ENCODE data around the gene NELFA.

DNA sequence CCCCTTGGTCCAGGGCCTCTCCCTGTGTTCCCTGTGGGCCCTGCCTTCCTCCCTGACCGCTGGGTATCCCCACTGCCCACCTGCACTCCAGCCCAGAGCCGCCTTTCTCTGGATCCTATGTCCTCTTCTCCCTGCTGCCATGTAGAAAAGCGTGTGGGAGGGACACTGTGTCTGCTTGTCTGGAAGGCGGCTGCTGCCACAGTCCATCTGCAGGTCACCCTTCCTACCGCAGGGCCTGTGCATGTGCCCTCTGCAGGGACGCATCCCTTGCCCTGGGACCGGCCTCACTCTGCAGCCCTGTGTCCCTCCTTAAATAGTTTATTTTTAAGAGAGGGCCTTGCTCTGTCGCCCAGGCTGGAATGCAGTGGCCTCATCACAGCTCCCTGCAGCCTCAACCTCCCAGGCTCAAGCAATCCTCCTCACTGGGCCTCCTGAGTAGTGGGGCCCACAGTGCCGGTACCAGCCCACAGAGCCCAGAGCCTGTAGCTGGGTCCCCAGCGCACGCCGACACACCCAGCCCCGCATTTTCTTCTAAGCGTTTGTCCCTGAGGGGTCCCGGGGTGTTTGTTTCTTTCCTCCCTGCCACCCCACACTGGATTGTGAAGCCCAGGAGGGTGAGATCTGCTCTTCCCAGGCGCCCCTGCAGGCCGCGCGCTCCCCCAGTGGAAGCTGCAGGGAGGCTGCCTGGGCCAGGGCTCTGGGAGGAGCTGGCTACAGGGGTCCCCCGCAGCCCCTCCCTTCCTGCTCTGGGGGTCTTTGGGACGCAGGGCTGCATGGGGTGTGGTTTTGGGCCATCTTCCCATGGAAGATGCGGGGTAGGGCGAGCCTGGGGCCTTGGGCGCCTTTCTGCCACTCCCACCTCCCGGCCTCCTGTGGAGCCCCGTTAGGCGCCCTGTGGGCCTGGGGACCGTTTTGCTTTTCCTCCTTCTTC lies 37.5 kb upstream of the NELFA start:
- TF ChIP-seq POLR2AphosphoS5 (IDR thresholded peaks at IDR 0.05): no peak
- TF ChIP-seq, protein P1, sequence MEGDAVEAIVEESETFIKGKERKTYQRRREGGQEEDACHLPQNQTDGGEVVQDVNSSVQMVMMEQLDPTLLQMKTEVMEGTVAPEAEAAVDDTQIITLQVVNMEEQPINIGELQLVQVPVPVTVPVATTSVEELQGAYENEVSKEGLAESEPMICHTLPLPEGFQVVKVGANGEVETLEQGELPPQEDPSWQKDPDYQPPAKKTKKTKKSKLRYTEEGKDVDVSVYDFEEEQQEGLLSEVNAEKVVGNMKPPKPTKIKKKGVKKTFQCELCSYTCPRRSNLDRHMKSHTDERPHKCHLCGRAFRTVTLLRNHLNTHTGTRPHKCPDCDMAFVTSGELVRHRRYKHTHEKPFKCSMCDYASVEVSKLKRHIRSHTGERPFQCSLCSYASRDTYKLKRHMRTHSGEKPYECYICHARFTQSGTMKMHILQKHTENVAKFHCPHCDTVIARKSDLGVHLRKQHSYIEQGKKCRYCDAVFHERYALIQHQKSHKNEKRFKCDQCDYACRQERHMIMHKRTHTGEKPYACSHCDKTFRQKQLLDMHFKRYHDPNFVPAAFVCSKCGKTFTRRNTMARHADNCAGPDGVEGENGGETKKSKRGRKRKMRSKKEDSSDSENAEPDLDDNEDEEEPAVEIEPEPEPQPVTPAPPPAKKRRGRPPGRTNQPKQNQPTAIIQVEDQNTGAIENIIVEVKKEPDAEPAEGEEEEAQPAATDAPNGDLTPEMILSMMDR (IDR thresholded peaks at IDR 0.05): no peak
